ENCODE results near the gene FLII.

FLII gene

DNA sequence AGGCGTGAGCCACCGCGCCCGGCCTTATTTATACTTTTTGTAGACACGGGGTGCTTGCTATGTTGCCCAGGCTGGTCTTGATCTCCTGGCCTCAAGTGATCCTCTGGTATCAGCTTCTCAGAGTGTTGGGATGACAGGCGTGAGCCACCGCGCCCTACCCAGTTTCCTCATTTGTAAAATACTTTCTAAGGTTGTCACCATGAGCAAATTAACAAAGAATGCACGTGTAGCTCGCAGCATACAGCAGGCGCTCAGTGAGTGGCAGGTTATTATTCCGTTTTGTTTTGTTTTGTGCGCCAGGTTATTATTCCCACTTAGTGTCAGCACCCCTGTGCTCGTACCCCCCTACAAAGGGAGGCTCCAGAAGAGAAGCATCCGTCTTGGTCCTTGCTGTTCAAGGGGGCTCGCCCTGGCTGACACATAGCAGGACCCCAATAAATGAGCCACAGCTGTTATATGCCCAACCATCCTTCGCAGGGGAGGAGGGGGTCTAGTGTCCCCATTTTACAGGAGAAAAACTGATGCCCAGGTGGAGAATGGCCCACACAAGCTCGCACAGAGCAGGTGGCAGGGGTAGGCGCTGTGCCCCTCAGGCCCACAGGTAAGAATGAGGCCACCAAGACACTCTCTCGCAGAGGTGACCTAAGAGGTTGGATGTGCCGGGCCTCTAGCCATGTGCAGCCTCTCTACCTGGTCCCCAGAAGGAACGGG is 1.2 kb upstream of the FLII start:
- no peak for DNase-seq

DNA sequence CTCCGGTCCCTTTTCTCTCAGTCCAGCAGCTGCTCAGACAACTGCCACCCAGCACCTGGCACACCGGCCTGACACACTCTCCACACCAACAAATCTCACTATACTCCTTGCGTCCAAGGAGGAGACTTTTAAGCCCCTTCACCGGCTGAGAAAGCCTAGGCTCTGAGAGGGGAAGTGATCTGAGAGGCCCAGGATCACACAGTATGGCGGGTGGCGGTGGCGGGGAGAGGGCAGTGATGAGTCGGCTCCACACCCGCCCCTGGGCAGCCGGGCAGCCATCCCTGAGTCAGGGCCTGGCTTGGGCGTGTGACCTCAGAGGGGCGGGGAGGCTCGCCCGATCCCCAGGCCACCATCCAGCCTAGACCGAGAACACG is 569 bp downstream of the FLII start:
- peak; percentile 12 for DNase-seq

DNA sequence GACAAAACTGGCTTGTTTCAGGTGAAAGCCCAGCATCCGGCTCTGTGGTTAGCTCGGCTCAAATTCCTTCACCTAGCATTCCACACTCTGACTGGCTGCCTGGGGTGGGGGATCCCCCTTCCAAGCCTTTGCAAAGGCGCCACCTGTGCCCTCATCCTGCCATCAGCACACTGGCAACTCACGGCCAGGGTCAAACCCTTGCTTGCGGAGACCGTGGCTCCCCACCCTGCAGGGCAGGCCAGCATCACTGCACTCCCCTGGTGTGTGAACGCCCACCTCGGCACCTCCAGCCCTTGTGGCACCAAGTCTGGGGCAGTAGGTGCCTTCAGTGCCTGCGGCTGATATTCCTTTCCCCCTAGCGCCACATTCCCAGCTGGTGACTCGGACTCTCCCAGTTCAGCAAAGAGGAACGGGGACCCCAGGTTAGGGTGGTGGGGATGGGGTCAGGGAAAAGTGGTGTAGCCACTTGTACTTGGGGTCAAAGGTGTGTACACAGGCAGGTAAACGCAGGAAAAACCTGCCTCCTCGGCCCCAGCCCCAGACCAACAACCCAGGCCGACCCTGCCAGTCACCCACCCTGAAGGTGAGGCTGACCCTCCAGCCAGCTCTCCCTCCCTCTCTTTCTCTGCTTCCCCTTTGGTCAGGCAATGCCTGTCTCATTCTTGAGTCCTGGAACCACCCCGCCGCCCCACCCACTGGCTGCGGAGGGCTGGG is 1.1 kb downstream of the FLII start:
- peak; percentile 14 for DNase-seq

DNA sequence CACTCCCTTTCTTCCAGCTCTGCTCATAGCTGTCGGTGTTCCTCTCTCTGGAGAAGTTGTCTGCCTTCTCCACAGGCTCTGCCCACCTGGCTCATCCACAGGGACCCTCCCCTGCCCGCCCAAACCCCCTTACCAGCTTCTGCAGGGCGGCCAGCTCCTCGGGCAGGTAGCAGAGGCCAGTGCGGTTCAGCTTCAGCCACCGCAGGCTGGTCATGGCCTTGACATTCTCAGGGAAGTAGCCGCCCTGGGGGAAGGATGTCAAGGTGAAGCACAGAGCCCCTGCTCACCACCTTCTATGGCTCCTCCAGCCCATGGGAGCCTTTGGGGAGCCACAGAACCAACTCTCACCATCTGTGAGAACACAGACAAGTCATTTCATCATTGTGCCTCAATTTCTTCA is 1.8 kb downstream of the FLII start:
- no peak for DNase-seq

DNA sequence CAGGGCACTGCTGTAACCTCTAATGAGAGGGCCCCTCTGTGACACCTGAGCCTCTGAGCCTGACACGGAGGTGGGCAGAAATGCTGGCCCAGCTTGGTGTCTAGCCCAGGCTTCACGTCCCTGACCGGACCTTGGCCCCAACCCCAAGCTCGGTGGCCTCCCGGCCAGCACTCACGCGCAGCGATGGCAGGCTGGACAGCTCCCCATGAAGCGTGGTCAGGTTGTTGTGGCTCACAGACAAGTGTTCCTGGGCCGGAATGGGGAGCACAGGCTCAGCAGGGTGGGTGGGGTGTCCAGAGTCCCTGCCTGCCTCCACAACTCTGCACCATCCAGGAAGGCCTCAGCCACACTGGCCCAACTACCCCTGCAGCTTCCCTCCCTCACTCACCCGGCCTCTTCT is 2.2 kb downstream of the FLII start:
- DNase-seq, result no peak

DNA sequence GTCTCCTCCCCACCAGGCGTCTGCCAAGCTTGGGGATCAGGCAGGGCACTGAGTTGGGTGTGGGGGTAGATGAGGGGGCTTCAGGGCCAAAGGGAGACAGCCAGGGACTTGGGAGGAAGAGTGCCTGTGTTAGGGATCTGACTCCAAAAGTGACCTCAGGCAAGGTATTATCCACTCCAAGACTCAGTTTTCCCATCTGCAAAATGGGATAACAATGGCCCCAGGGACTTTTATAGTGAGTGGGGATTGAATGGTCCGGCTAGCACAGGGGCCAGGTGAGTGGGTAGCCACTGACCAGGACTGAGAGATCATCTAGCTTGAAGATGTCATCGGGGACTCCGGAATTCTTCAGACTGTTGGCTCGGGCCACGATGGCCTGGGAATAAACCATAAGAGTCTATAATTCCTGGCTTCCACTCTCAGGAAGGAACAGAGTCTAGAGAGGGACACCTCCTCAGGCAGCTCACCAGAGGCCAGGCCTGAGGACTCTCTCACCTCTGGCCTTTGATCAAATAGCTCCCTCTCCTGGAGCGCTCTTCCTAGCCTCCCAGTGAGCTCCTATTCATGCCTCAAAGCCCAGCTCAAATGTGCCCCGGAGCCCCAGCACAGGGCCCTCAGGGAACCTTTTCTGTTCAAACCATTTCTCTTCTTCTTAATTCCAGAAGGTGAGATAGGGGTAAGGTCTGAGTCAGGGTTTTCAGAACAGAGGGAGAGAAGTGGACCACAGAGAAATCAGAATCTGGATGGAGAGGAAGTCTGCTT is 3.5 kb downstream of the FLII start:
- no peak for DNase-seq

DNA sequence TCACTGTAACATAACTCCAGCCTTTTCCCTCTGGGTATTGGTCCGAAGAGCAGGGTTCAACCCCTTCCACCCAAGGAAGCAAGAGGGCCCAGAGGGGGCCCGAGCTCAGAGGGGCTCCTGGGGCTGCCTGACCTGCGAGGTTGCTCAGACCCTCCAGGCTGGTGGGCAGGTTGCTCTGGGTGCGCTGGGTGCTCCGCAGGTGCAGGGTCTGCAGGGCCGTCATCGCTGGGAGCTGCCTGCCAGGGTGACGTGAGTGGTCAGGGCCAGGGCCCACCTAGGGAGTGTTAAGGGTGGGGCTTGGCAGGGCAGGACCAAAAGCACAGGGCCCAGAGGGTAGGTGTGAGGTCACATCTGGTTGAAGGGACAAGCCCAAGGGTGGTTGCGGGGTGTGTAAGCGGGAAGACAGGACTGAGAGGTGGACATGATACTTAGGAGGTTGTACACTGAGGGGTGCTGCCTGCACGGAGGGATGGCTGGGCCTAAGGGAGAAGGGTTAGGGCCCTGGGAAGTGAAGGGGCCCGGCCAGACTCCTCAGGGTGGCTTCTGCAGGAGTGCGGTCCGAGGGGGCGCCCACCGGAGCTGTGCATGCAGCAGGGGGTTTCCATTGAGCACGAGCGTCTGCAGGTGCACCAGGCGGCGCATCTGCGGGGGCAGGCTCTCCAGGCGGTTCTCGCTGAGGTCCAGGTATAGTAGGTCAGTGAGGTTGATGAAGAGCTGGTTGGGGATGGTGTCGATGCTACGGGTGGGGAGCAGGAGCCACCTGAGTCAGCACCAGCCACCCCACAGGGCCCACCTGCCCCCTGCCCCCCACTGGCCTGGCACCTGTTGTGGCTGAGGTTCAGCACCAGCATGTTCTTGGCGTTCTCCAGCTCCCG is 4.4 kb downstream of the FLII start:
- no peak for DNase-seq

DNA sequence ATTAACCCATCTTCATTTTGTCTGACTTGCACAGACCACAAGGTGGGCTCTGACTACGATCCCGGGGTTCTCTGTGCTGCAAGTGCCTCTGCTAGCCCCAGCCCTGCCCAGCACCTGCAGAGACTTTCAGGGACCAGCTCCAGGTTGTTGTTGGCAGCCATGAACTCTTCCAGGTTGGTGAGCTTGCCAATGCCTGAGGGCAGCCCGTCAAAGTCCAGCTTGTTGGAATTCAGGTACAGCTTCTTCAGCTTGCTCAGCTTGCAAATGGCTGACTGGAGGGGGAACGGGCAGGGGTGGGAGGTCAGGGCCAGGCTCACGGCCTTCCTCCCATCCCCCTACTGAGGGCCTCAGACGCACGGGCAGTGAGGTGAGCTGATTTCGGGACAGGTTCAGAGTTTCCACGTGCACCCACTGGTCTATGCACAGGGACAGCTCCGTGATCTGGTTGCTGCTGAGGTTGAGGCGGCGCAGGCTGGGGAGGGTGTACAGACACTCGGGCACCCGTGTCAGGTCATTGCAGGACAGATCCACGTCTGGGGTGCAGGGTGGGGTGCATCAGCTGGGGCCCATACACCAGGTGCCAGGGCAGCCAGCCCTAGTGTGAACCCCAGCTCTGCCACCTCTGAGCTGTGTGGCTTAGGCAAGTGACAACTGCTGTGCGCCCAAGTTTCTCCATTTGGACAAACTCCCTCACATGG is 5.2 kb downstream of the FLII start:
- no peak for DNase-seq

DNA sequence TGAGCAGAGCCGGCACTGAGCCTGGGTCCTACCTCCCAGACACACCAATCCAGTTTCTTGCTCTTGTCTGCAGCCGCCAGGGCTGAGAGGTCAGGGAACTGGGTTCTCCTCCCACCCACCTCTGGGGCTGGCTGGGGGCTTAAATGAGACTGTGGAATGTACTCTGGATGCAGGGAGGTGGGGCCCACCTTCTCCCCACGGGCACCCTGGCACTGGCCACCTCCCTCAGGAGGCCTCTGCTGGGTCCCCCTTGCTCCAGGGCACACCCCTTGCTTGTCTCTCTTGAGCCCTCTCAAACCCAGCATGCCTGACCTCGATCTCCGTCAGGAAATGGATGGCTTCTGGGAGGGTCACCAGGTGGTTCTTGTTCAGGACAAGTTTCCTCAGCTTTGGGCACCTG is 6.4 kb downstream of the FLII start:
- no peak for DNase-seq

DNA sequence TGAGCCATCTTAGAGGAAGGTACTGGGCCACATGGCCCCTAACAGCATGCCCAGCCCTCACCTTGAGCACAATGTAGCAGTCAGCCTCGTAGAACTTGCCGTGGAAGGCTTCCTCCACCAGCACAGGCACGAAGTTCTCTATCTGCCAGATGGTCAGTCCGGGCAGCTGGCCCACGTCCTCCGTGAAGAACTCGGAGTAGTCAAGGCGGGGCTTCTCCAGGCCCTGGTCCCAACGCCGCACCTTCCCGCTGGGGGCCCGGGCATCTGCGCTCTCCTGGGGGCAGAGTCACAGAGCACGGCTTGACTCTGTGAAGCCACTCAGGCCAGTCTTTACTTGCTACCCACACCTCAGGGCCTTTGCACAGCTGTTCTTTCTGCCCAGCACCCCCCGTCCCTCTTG is 7.3 kb downstream of the FLII start:
- no peak for DNase-seq

DNA sequence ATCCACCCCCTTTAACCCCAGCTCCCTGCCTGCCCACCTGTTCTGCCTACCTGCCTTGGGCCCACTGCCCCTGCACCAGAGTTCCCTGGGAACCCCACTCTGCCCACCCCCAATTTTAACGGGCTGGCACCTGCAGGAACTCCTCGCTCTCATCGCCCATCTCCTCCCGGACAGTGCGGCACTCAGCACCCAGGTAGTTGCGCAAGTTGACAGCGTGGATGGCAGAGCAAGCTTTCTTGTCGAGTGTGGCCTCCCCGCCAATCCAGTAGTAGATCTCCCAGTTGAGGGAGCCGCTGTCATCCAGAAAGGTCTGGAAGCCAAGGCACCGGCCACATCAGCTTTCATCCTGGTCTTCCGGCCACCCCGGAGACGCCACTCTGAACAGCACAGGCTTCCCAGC is 7.8 kb downstream of the FLII start:
- DNase-seq, result no peak

DNA sequence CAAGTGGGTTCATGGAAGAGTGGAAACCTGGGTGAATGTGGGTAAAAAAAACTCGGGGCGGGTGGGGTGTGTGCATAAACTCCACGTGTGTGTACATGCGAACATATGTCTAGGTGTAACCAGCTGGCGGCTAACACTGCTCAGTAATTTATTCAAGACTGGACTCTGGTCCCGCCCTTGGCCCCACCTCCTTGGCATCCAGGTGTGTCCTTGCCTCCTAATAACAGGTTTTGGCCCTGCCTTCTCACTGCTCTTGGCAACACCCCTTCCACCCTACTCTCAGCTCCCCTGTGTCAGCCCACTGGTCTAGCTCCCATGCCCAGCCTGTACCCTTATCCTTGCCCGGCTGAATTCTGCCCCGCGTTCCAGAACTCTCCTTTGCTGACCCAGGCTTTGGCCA is 8.3 kb downstream of the FLII start:
- peak; percentile 67 for DNase-seq

DNA sequence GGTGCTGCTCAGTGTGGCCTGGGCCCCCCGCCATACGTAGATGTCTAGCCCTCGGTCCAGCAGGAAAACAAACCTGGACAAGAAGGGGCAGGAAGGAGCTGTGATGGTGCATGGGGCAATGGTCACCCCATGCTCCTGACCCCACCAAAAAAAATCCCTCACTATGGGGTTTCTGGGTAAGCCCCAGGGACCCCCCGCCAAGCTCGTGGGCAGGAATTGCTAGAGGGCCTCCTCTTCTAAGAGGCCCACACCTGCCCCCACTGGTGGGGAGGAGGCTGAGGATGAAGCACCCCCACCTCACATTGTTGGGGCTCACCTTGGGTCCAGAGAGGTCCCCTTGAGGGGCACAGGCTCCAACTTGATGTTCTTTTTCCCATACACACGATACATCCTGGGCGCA is 9.7 kb downstream of the FLII start:
- DNase-seq, result no peak

DNA sequence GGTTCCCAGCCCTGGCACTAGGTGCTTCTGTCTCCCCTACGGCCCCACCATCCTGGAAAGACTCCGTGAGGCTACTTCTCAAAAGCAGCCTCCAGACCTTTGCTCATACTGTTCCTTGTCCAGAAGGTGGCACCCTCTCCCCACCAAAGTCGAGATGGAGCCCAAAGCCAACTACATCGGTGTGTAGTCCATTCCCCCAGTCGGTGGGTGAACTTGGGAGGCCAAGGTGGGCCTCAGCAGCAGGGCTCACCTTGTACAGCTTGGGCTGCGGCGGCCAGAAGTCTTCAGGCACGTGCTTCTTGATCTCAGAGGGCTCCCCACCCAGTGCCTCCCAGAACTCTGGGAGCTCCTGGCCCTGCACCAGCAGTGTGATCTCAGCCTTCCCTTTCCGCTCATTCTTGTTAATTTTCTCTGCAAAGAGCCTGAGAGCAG is 10.2 kb downstream of the FLII start:
- peak; percentile 32 for DNase-seq

DNA sequence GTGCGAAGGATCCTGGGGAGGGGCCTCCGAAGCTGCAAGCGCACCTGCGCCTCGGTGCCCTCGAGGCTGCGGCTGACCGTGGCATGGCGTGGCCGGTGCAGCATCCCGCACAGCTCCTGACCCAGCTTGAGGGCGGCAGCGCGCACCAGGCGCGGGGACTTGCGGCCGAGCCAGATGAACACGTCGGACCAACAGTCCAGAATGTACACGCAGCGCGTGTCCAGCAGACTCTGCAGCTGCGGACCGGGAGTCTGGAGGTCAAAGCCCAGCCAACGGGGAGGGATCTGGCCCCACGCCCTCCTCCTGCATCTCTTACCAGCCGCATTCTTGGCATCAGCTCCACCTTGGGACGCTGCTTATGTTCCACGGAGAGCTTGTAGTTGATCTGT is 10.9 kb downstream of the FLII start:
- no peak for DNase-seq

DNA sequence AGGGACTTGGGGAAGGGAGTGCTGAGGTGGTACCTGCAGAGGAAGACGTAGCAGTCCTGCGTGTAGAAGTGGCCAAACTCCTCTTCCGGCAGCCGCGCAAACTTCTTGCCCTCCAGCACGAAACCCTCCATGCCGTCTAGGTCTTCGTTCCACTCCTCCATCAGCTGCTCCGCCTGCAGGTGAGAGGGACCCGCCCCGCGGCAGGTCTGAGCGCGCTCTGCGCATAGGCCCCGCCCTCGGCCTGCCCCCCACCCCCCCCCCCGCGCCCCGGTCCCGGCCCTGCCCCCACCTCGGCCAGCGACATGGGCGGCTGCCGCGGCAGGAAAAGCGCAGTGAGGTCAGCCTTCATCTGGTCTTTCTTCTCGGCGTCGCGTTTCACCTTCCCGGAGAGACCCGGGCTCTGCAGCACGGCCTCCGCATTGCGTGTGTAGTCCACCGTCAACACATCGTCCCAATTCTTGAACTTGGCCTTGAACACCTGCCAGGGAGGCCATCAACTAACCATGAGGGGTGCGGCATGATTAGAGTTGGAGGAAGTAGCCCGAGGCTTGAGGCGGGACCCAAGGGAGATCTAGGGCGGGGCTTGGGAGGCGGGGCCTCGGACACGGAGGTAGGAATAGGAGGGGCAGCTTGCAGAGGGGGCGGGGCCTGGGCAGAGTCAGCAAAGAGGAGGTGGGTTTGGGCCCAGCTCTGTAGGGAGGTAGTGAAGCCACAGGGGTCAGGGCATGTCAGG is 11.5 kb downstream of the FLII start:
- DNase-seq, result peak; percentile 84

DNA sequence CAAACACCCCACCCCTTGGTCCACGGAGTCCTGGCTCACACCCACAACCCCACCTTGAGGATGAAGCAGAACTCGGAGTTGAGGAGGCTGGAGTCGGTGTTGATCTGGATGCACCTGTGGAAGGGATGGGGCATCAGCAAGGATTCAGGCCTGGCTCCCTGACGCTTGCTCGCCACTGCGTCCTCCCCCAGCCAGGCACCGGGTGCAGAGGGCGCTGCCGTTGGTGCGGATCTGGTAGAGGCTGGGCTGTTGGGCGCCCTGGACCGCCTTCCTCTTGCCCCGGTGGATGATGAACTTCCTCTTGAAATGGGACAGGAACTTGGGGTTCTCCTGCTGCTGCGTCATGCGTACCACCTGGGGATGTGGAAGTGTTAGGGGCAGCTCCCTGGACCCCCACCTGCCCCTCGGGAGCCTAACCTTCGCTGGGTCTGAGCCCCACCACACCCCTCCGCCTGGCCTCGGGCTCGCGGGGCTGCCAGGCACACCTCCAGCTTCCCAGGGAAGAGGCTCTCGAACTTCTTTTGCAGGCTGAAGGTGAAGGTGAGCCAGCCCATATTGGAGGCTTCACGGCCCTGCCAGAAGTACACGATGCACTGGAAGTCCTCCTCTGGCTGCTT is 12.3 kb downstream of the FLII start:
- DNase-seq, result no peak

DNA sequence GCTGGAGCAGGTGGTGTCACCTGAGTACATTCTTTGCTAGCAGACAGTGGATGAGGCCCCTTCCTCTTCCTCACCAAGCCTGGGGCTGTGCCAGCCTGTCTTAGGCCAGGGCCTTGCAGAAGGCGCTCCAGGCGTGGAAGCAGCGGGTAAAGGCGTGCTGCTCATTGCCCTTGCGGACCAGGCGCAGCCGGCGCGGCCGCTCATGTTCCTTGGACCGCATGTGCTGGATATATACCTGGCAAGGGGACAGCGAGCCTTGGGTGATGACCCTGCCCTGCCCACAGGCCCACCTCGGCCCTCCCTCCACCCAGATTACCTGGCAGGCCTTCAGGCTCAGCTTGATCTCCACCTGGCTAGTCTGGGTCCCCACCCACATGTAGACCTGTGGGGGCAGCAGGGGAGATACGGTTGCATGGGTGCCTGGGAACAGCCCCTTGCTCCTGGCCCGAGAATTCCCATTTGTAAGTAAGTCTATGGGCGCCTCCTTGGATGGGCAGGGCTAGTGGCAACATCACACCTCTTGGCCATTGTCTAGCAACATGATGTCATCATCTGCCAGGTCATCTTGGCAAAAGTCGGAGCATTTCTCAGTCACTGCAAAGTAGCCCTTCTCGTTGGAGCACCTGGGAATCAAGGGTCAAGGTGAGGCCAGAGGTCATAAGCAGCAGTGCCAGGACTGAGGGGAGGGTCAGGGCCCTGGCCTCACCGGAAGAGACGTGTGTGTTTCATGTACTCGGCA is 13.3 kb downstream of the FLII start:
- DNase-seq, result no peak

DNA sequence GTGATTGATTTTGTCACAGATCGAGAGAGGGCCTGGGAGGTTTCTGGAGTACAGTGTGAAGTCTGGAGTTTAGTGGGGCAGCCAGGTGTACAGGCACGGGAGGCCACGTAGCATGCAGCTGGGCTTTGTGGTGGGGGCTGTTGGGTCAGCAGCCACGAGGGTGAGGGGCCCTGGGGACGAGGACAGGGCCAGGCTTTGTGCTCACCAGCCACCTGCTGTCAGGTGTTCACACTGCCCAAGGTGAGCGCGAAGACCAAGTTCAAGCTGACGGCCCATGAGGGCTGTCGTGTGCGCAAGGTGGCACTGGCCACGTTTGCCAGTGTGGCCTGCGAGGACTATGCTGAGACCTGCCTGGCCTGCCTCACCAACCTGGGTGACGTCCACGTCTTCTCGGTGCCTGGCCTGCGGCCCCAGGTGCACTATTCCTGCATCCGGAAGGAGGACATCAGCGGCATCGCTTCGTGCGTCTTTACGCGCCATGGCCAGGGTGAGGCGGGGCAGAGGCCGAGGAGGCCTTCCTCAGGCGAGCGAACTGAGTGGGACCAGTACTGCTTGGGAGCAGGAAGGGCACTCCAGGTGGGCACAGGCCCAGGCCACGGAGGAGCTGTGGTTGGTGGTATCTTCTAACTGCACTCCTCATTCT is 17.2 kb downstream of the FLII start:
- no peak for DNase-seq

DNA sequence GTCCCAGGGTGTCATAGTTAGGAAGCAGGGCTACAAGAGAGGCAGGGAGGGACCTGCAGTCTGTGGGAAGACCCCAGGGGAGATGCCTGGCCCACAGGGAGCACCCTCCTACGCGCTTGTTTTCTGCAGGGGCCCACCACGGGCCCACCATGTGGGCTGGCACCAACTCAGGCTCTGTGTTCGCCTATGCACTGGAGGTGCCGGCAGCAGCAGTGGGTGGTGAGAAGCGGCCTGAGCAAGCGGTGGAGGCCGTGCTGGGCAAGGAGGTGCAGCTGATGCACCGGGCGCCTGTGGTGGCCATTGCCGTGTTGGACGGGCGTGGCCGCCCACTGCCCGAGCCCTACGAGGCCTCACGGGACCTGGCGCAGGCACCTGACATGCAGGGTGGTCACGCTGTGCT is 18.1 kb downstream of the FLII start:
- DNase-seq, result no peak
